Fibroblast of the aortic adventitia (primary cell): Measurements from ENCODE around the gene ATP6V1E1. TPM values are rescaled to one million over a fixed set of nuclear protein-coding genes. Genes with fewer than 3 reads are reported as not detected.
"Not testable (repeated sequence)": the region's sequence is repeated elsewhere in the genome, so short reads cannot be mapped to it uniquely, and the experiment has no call there.

Source experiments
- DNase-seq: peaks from one replicate; pipeline ENCODE4 v3.0.0-alpha.2; 2010; ENCODE audit warnings: low read depth
- H3K4me3 ChIP-seq: 2 replicates; pipeline ENCODE4 v1.5.1; 2011; ENCODE audit warnings: low read depth, mild to moderate bottlenecking, control low read depth, low read length, moderate library complexity
- total RNA-seq: library from RNA; depleted of rRNA; stranded (reverse); fragments of >200 nt; gene quantifications from 2 replicates; pipeline ENCODE4 v1.2.3, GENCODE V29; 2012; ENCODE audit warnings: low replicate concordance
- TF ChIP-seq, protein P1 (sequence below): IDR thresholded peaks from 2 replicates; pipeline ENCODE4 v1.5.1; 2011; ENCODE audit warnings: mild to moderate bottlenecking, low read length, control low read depth, inconsistent platforms; ENCODE audit not compliant: insufficient read depth

Gene ATP6V1E1
- total RNA-seq, 1 donor = 115 TPM

DNA sequence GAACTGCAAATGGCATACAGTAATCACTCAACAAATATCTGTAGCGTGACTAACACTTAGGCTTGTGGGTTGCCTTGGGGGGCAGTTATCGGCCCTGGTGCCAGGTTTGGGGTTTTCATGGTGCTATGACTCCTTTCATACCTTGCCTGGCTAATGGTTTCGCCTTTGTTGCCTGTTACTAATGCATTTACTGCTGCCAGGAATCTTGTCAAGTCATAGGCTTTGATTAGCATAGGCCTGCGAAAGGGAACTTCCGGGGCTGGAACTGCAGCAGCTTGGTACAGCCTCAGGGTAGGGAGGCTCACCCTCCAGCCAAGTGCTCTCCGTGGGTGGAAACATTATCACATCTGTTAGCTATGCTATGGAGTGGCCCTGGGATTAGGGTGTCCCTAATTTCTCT is 52.1 kb downstream of the ATP6V1E1 start:
- TF ChIP-seq, protein P1, sequence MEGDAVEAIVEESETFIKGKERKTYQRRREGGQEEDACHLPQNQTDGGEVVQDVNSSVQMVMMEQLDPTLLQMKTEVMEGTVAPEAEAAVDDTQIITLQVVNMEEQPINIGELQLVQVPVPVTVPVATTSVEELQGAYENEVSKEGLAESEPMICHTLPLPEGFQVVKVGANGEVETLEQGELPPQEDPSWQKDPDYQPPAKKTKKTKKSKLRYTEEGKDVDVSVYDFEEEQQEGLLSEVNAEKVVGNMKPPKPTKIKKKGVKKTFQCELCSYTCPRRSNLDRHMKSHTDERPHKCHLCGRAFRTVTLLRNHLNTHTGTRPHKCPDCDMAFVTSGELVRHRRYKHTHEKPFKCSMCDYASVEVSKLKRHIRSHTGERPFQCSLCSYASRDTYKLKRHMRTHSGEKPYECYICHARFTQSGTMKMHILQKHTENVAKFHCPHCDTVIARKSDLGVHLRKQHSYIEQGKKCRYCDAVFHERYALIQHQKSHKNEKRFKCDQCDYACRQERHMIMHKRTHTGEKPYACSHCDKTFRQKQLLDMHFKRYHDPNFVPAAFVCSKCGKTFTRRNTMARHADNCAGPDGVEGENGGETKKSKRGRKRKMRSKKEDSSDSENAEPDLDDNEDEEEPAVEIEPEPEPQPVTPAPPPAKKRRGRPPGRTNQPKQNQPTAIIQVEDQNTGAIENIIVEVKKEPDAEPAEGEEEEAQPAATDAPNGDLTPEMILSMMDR = no peak
- no peak overlapping the region for H3K4me3 ChIP-seq
- peak; percentile 77 for DNase-seq

DNA sequence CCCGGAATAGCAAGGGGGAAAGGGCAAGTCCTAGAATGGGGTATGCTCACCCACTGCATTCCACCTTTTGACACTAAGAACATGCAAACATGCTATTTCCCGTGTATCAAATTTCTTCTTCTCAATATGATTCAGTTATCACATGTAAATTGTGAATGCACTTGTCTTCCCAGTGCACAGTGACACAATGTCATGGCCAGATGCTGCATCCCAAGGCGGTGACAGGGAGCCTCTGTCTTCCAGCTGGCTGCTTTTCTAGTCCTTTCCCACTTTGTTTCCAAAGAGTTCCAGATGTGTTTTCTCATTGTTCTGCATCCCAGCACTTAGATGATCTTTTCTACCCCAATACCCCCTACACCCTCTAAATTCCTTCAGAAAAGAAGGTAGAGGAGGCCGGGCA is 52.9 kb downstream of the ATP6V1E1 start:
- no peak for DNase-seq
- TF ChIP-seq, protein P1 = no peak
- no peak overlapping the region for H3K4me3 ChIP-seq

DNA sequence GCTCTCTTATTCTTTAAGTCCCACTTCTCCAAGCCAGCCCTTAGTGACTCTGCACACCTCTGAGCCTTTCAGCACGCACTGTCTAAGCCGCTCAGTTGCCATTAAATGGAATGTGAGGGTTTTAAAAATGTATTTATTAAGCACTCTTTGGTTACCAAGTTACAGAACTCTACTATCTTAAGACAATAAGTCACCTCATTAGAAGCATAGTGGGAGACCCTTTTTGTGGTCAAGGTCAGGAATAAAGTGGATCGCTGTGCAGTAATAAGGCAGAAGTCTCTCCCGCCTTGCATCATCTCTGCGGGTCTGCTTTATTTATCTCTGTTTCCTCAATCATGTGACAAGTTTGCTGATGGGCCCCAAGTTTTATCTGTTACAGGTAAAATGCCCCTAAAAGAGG is 53.4 kb downstream of the ATP6V1E1 start:
- no peak for DNase-seq
- TF ChIP-seq, protein P1 = no peak
- H3K4me3 ChIP-seq = no peak overlapping the region

DNA sequence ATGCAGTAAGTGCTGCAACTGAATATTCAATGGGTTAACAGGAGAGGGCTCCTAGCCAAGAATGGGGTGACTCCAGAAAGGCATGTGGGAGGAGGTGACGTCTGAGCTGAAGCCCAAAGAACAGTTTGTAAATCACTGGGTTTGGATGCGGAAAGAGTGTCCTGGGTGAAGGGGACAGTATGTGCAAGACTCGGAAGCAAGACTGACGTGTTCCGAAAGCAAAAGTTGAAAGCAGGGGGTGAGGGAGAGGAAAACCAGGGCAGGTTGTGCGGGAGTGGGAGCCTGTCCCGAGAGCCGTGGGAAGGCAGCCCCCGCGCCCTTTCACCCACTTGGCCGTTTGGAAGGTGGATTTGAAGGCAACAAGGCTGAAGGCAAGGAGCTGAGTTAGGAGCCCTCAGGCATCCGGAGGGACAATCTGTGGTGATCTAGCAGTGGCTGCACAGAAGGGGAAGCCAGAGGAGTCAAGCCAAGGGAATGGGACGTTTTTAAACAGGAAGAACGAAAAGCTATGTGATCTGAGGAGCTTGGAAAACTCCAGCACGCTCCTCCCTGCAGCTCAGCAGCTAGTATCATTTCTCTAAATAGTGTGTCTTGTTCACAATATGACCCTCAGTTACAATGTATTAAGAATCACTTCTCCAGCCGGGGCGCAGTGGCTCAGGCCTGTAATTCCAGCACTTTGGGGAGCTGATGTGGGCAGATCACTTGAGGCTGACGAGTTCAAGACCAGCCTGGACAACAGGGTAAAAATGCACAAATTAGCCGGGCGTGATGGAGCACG is 57.5 kb downstream of the ATP6V1E1 start:
- TF ChIP-seq, protein P1 = no peak
- peak overlapping the region; percentile 55 for H3K4me3 ChIP-seq
- peak; percentile 61 for DNase-seq

DNA sequence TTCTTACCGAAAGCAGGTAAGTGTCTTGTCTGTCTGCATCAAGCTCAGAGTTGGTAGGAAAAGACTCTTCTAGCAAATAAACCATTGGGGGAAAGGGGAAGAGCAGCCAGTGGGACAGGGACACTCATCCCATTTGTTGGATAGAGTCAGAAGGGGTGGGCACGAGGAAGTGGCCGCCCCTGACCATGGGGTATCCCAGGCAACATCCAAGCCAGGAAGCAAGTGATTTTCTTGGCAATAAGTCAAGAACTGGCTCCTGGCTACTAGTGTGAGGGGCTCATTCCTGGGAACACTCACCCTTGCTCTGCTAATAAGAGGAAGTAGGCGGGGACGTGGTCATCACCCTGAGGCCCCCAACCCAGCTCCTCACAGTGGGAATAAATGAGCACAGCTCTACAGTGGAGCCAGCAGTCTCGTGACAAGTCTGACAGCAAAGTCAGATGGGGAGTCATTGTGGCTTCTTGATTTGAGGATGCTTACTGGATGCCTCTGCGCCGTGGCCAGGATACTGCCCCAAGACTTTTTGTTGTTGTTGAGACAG is 58.5 kb downstream of the ATP6V1E1 start:
- H3K4me3 ChIP-seq = no peak overlapping the region
- TF ChIP-seq, protein P1 = no peak
- DNase-seq = no peak

DNA sequence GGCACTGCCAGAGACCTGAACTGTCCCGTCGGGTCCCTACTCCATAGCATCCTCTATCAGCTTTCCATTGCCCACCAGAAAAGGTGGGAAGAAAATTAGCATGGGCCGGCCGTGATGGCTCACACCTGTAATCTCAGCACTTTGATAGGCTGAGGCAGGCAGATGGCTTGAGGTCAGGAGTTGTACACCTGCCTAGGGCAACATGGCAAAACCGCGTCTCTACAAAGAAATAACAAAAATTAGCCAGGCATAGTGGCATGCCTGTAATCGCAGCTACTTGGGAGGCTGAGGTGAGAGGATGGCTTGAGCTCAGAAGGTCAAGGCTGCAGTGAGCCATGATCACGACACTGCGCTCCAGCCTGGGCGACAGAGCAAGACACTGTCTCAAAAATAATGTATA is 61.8 kb downstream of the ATP6V1E1 start:
- H3K4me3 ChIP-seq = no peak overlapping the region
- TF ChIP-seq, protein P1 = no peak
- no peak for DNase-seq

DNA sequence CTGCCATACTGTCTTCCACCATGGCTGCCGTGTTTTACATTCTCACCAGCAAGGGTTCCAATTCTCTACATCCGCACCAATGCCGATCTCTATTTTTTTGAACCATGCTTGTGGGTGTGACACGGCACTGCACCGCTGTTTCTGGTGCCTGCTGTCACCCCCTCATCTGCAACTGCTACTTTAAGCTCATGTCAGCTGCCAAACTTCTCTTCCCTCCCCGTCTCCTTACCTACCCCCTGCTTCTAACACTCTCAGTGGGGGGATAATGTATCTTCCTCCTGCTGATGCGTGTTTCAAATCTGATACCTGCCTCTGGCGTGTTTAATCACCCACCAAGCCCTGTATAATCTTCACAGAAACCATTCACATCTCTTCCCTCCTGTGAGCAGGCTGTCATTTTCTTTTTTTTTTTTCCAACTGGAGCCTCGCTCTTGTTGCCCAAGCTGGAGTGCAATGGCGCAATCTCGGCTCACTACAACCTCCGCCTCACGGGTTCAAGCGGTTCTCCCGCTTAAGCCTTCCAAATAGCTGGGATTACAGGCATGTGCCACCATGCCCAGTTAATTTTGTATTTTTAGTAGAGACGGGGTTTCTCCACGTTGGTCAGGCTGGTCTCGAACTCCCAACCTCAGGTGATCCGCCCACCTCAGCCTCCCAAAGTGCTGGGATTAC is 62.4 kb downstream of the ATP6V1E1 start:
- not testable (repeated sequence) for DNase-seq

More for the DNA sequence above, 62.4 kb downstream of the ATP6V1E1 start:
- H3K4me3 ChIP-seq = not testable (repeated sequence)
